ENCODE measurements around the gene CCDC122.
A peak's percentile ranks its signal among the peaks of the same experiment; 100 is the strongest.

Gene CCDC122

DNA sequence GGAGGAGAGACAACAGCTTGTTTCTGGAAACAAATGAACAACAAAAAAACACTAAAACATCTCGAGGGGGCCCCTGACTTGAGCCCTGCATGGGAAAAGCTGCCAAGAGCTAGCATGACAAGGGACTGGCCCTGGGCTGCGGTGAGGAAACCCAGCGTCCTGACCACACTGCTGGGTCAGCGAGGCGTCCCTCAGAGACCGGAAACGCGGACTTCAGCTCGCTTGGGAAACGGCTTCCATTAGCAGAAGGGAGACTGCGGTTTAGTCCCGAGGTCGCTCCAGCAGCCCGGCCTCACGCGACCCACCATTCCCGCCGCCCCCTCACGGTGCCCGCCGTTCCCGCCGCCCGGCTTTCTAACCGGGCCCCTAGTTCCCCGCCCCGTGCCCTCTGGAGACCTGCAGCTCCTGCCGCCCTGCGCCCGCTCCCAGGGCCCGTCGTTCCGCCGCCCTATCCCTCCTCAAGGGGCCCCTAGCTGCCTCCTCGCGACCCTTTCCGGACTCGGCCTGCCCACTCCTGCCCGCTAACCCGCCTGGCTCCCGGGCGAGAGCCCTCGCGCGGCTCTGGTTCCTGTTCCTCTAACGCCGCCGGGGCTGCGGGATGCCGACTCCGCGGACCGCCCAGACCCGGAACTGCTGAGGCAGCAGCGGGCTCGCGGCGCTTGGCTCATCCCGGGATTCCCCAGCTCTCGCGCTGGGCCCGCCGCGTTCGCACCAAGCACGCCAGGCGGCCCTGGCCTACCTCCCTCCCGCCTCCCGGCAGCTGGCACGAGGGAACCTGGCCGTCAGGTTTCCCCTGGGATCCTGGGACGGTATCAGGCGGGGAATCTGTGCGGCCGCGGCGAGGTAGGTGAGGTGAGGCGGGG lies at the start of gene CCDC122:
Gene CCDC122, minus strand, starts transcription at position 849 of the 863 bp plus-strand sequence. CDS start 10,364 bp downstream, outside the sequence.
- H3K4me3 ChIP-seq (ENCODE audit: low read length) = peak within 1 kb of the TSS; percentile 71
- TF ChIP-seq, protein P1, sequence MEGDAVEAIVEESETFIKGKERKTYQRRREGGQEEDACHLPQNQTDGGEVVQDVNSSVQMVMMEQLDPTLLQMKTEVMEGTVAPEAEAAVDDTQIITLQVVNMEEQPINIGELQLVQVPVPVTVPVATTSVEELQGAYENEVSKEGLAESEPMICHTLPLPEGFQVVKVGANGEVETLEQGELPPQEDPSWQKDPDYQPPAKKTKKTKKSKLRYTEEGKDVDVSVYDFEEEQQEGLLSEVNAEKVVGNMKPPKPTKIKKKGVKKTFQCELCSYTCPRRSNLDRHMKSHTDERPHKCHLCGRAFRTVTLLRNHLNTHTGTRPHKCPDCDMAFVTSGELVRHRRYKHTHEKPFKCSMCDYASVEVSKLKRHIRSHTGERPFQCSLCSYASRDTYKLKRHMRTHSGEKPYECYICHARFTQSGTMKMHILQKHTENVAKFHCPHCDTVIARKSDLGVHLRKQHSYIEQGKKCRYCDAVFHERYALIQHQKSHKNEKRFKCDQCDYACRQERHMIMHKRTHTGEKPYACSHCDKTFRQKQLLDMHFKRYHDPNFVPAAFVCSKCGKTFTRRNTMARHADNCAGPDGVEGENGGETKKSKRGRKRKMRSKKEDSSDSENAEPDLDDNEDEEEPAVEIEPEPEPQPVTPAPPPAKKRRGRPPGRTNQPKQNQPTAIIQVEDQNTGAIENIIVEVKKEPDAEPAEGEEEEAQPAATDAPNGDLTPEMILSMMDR (conservative IDR thresholded peaks at IDR 0.05; ENCODE audit: low read depth, low read length) = no peak
- peak; percentile 34 for DNase-seq (ENCODE audit: low read depth)

DNA sequence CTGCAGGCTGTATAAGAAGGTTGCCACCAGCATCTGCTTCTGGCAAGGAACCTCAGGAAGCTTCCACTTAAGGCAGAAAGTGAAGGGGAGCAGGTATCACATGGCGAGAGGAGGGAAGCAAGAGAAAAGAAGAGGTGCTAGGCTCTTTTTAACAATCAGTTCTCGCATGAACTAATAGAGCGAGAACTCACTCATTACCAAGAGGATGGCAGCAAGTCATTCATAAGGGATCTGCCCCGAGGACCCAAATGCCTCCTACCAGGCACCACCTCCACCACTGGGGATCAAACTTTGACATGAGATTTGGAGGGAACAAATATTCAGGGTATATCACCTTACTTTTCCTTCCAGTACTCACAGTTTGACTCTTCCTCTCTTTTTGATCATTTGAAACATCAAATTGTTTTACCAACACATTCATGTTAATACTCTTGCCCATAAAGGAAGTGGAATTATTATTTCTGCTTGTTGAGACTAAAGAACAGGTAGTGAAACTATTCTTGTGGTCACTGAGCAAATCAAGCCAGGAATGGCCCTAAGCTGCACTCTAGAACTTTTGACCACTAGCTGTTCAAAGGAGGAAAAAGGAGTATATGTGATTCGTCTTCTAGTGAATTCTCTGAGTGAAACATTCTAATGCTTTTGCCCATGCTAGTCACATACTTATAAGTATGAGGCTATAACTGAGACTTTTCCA lies 45.2 kb upstream of the CCDC122 start:
- DNase-seq (ENCODE audit: low read depth) = no peak
- TF ChIP-seq, protein P1 (conservative IDR thresholded peaks at IDR 0.05; ENCODE audit: low read depth, low read length) = no peak
- H3K4me3 ChIP-seq (ENCODE audit: low read length) = no peak overlapping the region

DNA sequence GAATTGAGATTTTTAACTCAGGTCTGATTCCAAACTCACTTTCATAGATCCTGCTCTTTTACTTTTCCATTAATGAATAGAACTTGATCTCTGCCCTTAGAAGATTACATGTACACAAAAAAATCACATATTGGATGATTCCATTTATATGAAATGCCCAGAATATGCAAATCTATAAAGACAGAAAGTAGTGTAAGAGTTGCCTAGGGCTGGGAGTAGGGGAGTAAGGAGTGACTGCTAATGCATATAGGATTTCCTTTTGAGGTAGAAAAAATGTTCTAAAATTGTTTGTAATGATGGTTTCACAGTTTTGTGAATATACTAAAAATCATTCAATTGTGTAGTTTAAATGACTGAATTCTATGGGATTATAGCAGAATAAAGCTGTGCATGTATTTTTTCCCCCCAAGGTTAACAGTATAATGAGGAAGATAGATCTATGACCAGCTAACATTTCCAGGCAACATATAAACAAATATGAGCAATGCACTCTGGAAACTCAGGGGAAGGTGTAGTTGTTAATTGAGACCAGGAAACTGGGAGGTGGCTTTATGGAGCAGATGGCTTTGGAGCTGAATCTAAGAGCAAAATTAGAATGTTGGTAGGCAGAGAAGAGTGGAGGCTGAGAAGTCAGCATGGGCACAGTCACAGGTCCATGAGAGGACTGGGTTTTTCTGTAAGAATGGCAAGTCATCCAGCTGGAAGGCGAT lies 41.6 kb upstream of the CCDC122 start:
- DNase-seq (ENCODE audit: low read depth) = no peak
- H3K4me3 ChIP-seq (ENCODE audit: low read length) = no peak overlapping the region
- TF ChIP-seq, protein P1 (conservative IDR thresholded peaks at IDR 0.05; ENCODE audit: low read depth, low read length) = no peak

DNA sequence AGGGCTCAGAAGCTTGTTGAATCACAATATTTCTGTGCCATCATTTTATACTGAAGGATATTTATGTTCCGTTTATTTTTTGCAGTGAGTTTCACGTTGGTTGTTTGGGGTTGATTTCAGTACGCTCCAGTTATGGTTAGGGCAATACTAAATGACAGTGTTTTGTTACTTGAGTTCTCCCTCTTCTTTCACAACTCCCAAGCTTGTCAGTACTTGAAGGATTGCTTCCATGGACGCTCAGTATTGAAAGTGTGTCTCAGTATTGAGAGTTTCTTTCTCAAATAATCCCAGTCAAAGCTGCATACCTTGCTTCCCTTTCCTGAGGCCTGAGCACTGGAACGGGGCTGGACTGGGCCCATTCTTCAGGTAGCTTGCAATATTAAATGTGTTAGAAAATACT lies 39.1 kb upstream of the CCDC122 start:
- no peak for DNase-seq (ENCODE audit: low read depth)
- no peak overlapping the region for H3K4me3 ChIP-seq (ENCODE audit: low read length)
- TF ChIP-seq, protein P1 (conservative IDR thresholded peaks at IDR 0.05; ENCODE audit: low read depth, low read length) = no peak

DNA sequence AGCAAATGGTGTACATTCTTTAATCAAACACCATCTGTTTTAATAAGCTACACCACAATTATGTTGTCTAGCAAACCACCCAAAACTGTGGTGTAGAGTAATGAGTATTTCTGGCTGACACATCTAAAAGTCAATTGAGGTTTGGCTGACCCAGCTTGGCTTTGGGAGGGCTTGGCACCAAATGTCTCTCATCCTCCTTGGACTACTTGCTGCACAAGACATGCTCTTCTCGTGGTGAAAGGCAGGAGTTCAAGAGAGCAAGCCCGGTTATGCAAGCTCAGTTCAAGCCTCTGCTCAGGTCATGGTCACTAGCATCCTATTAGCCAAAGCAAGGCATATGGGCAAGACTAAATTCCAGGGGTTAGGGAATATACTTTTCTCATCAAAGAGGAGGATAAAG lies 37.3 kb upstream of the CCDC122 start:
- TF ChIP-seq, protein P1 (conservative IDR thresholded peaks at IDR 0.05; ENCODE audit: low read depth, low read length) = no peak
- H3K4me3 ChIP-seq (ENCODE audit: low read length) = no peak overlapping the region
- DNase-seq (ENCODE audit: low read depth) = no peak

DNA sequence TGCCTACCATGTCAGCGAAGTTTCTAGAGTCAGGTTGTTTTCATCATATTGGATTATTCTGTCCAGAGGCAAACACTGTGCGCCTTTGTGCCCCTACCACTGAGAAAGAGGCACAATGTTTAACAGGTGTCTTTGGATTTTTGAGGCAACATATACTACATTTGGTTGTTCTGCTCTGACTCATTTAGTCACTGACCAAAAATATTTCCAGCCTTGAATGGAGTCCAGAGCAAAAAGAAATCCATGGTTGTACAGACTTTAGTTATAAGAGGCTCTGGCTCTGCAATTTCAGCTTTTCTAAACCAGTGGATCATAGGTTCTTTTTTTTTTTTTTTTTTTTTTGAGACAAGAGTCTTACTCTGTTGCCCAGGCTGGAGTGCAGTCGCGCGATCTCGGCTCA lies 35.9 kb upstream of the CCDC122 start:
- no peak for DNase-seq (ENCODE audit: low read depth)
- no peak overlapping the region for H3K4me3 ChIP-seq (ENCODE audit: low read length)
- TF ChIP-seq, protein P1 (conservative IDR thresholded peaks at IDR 0.05; ENCODE audit: low read depth, low read length) = no peak
